ENCODE data around the gene EPHA6.
"Not testable (repeated sequence)": the region's sequence is repeated elsewhere in the genome, so short reads cannot be mapped to it uniquely, and the experiment has no call there.

Gene EPHA6

GRCh38 chr3:97187771-97188170, 373.4 kb downstream of the EPHA6 start:
- DNase-seq (ENCODE audit: low spot score), result no peak

GRCh38 chr3:97189835-97190234, 375.4 kb downstream of the EPHA6 start:
- no peak for DNase-seq (ENCODE audit: low spot score)

DNA sequence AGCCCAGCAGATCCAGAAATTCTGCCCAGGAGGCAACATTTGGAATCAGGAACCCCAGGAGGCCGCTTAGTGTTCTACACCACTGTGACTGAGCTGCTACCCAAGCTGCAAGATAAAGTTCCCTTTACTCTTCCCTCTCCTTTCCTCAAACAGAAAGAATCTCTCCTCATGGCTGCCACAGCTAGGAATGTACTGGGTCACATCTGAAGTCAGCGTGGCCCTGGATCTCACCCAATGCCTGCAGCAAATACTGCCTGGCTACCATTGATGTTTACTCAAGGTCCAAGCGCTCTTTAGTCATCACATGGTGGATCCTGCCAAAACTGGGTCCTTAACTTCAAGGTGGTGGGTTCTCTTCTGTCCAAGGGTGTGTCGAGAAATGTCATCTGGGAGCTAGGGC, 382.7 kb downstream of the EPHA6 start:
- DNase-seq (ENCODE audit: low spot score), result no peak

GRCh38 chr3:97197830-97198229, 383.4 kb downstream of the EPHA6 start:
- DNase-seq (ENCODE audit: low spot score), result no peak

DNA sequence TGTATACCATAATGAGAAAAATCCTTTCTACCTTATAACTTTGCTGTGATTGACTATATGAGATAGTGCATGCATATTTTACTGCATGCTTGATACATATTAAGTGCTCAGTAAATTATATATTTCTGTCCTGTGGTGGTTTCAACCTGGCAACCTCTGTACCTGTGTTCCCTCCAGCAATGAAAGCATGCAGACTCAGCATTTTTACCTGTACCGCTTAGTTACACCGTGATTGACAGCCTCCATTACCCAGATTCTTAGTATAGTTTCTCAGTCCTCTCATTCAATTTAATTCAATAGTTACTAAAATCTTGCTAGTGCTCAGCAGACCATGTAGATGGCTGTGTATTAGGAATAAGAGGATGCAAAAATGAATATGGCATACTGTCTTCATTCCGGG, 386.0 kb downstream of the EPHA6 start:
- no peak for DNase-seq (ENCODE audit: low spot score)

- no peak for DNase-seq (ENCODE audit: low spot score)
Observed at GRCh38 chr3:97201814-97202213, 387.4 kb downstream of the EPHA6 start.

DNA sequence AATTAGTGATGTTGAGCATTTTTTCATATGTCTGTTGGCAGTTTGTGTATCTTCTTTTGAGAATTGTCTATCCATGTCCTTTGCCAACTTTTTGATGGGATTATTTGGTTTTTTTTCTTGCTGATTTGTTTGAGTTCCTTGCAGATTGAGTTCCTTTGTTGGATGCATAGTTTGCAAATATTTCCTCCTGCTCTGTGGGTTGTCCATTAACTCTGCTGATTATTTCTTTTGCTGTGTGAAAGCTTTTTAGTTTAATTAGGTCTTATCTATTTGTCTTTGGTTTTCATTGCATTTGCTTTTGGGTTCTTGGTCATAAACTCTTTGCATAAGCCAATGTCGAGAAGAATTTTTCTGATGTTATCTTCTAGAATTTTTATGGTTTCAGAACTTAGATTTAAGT, 414.6 kb downstream of the EPHA6 start:
- no peak for DNase-seq (ENCODE audit: low spot score)

GRCh38 chr3:97230486-97230885, 416.1 kb downstream of the EPHA6 start:
- no peak for DNase-seq (ENCODE audit: low spot score)

DNA sequence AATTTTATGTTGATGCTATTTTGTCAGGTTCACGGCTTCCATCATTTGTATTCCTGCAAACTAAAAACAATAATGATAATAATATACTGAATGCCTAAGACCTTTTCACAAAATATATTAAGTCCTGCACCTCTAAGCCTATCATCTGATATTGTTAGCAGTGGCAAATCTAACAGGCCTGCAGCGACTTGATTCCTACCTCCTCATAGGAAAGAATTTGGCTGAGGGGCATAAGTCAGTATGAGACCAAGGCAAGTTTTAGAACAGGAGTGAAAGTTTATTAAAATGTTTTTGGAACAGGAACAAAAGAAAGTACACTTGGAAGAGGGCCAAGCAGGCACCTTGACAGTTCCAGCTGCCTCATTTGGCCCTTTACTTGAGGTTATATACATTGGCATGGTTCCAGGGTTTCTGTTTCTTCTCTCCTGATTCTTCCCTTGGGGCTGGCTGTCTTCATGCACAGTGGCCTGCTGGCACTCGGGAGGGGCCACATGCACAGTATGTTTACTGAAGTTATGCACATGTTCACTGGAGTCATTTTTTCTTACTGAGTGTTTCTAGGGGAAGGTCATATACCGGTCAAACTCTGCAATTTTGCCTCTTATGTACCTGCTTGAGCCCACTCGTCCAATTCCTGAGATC, 418.1 kb downstream of the EPHA6 start:
- no peak for DNase-seq (ENCODE audit: low spot score)

DNA sequence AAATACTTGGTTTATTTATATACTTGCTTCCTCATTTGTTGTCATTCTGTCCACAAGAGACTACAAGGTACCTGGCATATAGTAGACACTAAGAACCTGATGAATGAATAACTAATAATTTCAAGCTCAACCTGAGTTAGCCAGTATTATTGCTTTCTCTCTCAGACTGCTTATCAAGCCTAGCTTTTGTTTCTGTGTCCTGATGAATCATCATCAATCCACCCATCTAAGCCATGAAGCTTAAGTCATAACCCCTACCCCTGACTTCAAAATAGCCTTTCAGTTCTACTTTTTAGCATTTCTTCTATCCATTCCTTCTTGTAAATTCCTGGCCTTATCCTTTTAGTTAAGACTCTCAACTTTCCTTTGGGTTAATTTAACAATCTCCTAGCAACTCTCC, 420.8 kb downstream of the EPHA6 start:
- DNase-seq (ENCODE audit: low spot score), result no peak

DNA sequence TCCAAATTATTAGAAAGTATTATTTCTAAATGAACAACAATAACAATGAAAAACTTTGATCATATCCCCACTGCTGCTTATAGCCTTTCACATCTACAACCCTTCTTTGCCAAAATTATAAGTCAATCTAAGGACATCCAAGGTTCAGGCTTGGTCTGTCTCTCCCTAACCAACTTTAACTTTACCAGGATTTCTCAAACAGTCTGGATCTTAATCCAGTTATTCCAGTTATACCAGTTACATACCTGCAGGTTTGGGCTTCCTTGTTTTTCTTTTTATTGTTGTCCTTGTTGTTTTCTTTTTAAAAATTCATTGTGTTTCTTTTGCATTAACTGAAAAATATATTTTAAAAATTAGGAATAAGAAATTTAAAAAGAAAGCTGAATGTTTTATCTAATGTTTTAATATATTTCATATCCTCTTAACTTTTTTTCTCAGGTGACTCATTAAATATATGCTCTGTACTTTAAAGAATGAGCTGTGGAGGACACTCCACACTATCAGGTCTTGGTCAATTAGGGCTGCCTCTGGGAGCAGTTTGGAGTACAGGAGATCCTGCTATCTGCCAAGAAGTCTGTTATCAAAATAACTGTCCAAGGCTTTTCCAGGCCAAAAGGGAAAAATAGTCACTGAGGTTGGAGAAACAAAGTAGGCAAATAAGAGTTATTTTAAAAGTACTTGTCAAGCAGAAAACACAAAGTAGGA, 421.4 kb downstream of the EPHA6 start:
- no peak for DNase-seq (ENCODE audit: low spot score)

- no peak for DNase-seq (ENCODE audit: low spot score)
Observed at GRCh38 chr3:97241417-97241816, 427.0 kb downstream of the EPHA6 start.

DNA sequence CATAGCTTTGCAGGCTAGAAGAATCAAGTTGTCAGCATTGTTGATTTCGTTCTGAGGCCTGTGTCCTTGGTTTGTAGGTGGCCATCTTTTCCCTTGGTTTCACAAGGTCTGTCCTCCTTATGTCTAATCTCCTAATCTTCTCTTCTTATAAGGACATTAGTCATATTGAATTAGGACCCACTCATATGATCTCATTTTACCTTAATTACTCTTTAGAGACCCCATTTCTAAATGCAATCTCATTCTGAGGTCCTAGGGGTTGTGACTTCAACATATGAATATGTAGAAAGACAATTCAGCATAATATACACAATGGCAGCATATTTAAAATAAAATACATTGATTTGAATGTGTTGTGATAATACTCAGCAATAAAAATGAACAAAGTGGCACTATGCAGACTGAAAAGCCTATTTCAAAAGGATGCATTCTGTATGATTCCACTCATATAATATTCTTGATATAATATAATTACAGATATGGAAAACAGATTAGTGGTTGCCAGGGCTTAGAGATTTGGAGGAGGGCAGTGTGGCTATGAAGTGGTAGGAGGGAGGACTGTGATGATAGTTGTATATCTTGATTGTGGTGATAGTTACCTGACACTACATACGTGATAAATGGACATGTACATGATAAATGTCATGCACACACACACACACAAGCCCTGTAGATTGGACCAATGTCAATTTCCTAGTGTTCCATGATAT, 431.0 kb downstream of the EPHA6 start:
- no peak for DNase-seq (ENCODE audit: low spot score)

- no peak for DNase-seq (ENCODE audit: low spot score)
Observed at GRCh38 chr3:97256060-97256459, 441.7 kb downstream of the EPHA6 start.

DNA sequence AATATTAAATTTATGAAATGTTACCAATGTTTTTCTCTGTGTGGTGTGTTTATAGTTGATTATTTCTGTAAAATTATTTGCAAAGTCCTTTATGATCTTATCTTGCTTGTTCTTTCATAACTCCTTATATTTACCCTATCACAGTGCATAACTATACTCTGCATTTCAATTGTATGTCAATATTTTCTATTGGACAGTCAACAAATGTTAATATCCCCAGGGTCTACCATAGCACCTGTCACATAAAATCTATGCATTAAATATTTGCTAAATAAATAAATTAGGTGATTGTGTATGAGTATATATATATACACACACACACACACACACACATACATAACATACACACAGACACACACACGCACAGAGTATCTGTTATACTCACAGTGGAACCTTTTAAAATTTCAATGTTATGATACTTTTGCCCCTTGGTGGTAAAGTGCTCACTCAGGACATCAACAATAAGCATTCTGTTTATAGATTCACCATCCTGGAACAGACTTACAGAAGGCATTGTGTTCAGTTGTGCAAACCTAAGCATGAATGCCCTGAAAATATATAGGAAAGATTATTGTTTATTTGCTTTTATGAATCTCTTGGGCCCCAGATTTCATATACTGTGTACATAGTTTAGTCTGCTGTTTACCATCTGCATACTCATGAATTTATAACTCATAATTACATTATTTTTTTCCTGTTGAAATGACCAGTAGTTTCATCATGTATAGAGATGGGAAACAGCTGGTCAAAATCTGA, 443.7 kb downstream of the EPHA6 start:
- no peak for DNase-seq (ENCODE audit: low spot score)

- DNase-seq (ENCODE audit: low spot score), result no peak
Observed at GRCh38 chr3:97259263-97259662, 444.9 kb downstream of the EPHA6 start.

- DNase-seq (ENCODE audit: low spot score), result no peak
Observed at GRCh38 chr3:97264180-97264579, 449.8 kb downstream of the EPHA6 start.

- no peak for DNase-seq (ENCODE audit: low spot score)
Observed at GRCh38 chr3:97265237-97266005, 451.0 kb downstream of the EPHA6 start.

GRCh38 chr3:97269202-97269601, 454.8 kb downstream of the EPHA6 start:
- no peak for DNase-seq (ENCODE audit: low spot score)

- not testable (repeated sequence) for DNase-seq (ENCODE audit: low spot score)
Observed at GRCh38 chr3:97276879-97277550, 462.6 kb downstream of the EPHA6 start.

- DNase-seq (ENCODE audit: low spot score), result no peak
Observed at GRCh38 chr3:97277708-97278107, 463.3 kb downstream of the EPHA6 start.

Data from LoVo (cell line).